Measurements from ENCODE around the gene MPHOSPH8.

- TF ChIP-seq CTCF (conservative IDR thresholded peaks at IDR 0.05; ENCODE audit: low read depth, low read length): no peak
- no peak for TF ChIP-seq EZH2 (IDR thresholded peaks at IDR 0.05; ENCODE audit: borderline replicate concordance, low read depth, low read length, poor library complexity, severe bottlenecking)
Measured at GRCh38 chr13:19596960-19597361, 36.5 kb upstream of the MPHOSPH8 start.

All from A673 (cell line).